T47D (cell line): Measurements from ENCODE around the gene MALRD1.
"Not testable (repeated sequence)": the region's sequence is repeated elsewhere in the genome, so short reads cannot be mapped to it uniquely, and the experiment has no call there.

ENCODE experiments used
- DNase-seq, 2 experiments: peaks; one replicate each; pipeline versions ENCODE4 v3.0.0 to v3.0.0-alpha.2; 2011 to 2012; ENCODE audit warnings: low read depth in 1 of 2, low spot score in 1 of 2
- JUND ChIP-seq: IDR thresholded peaks from 2 replicates; pipeline ENCODE4 v1.6.1; 2012; ENCODE audit warnings: low read depth
- in situ Hi-C: cut with HindIII; loops from 2 replicates; pipeline ENCODE4 v1.10.0; 2016; ENCODE audit warnings: low sequenced_read_pairs, low pct_unique_long_range_greater_than_20kb

MALRD1 gene

DNA sequence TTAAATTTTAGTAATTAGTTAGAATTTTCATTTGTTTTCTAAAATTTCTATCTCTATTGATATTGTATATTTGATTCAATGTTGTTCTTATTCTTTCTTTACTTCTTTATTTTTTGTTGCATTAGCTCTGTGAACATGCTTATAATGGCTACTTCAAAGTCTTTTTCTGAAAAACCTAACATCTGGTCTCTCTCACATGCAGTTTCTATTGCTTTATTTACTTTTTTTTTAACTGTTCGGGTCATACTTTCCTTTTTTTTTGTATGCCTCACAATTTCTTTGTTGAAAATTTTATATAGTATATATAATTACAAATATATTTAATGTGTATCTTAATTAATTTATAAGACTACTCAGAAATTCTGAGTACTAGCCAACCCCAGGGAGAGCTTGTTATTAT, 715.5 kb downstream of the MALRD1 start:
- TF ChIP-seq JUND = no peak
- in situ Hi-C loops = no loop called here
- DNase-seq = no peak

DNA sequence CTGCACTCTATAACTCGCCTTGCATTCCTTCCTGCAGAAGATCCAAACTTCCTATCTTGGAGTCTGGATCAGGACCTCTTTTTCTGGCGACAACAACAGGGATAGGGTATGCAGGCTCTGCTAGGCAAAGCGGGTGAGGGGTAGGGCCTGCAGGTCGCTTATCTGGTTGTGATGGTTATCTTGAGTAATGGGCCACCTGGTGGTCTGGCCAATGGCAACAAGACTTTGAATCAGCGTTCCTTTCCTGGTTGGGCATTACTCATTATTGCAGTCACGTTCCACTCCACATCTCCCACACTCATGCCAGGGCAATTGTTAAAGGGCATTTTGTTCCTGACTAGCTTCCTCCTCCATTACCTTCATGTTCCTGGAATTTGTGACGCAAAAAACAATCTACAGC, 719.3 kb downstream of the MALRD1 start:
- no peak for DNase-seq
- no peak for TF ChIP-seq JUND
- in situ Hi-C loops = no loop called here

DNA sequence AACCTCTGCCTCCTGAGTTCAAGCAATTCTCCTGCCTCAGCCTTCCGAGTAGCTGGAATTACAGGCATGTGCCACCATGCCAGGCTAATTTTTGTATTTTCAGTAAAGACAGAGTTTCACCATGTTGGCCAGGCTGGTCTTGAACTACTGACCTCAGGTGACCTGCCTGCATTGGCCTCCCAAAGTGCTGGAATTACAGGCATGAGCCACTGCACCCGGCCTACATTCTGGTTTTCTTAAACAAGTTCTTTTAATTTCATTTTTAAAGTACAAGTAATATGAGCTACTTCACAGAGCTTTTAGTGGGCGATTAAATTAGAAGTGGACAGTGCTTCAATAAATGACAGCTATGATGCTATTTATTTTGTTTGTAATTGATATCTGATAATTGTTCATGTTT, 721.2 kb downstream of the MALRD1 start:
- in situ Hi-C loops, DNase-seq: not testable (repeated sequence)

DNA sequence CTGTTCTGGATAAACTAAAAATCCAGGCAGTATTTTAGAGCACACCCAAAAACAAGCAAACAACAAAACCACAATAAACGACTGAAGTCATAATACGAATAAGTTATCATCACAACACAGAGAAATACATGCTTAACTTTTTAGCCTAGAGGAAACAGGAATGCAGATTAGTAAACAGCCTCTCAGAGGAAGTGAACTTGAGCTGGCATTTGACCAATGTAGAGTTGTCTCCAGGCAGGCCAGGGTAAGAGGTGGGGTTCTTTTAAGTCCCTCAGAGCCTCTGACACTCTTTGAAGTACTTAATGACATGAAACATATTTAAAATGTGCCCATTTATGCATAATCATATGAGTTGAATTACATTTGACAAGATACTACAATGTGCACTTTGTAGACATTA, 724.4 kb downstream of the MALRD1 start:
- no peak for TF ChIP-seq JUND

DNA sequence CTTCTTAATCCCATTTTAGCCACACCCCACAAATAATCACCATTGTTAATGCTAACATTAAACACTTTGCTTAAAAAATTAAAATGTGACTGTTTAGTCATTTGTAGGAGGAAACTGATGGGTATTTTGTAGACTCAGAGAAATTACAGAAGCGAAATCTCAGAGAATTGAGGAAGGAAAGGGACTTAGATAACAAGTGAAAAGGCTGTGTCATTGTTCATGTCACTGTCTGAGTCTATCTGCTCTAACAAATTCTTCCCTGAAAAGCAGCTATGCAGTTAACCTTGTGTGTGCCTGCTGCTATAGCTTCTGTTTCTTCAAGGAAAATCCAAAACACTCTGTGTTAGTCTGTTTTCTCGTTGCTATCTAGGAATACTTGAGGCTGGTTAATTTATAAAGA, 726.7 kb downstream of the MALRD1 start:
- DNase-seq = no peak
- TF ChIP-seq JUND = no peak
- in situ Hi-C loops = no loop called here

More for the DNA sequence above, 724.4 kb downstream of the MALRD1 start:
- in situ Hi-C loops = no loop called here
- no peak for DNase-seq

DNA sequence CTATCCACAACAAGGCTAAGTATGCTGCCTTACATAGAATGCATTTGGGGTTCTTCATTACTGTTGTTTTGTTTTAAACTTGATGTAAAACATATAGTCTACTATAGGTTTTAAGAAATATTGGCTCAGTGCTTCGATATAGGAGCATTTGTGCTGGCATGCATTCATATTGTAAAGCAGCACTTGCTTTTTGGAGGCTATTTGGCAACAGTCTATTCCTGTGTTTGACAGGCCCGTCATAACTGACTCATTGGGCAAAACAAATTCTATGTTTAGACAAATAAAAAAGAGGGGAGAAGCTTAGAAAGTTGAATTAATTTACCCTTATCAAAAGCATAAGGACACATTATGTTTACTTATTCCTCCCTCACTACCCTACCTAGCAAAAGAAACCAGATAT, 729.2 kb downstream of the MALRD1 start:
- TF ChIP-seq JUND = no peak
- DNase-seq = no peak
- in situ Hi-C loops = no loop called here

DNA sequence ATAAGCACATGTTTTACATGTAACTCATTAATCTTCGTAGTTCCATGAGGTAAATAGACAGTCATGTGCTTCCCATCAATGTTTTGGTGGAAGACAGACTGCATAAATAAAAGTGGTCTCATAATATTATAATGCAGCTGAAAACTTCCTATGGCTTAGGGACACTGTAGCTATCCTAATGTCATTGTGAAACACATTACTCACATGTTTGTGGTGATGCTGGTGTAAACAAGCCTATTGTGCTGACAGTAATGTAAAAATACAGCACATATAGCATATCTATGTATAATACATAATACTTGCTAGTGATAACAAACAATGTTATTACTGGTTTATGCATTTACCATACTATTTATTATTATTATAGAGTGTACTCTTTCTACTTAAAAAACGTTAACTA, 730.4 kb downstream of the MALRD1 start:
- in situ Hi-C loops = no loop called here
- no peak for DNase-seq

DNA sequence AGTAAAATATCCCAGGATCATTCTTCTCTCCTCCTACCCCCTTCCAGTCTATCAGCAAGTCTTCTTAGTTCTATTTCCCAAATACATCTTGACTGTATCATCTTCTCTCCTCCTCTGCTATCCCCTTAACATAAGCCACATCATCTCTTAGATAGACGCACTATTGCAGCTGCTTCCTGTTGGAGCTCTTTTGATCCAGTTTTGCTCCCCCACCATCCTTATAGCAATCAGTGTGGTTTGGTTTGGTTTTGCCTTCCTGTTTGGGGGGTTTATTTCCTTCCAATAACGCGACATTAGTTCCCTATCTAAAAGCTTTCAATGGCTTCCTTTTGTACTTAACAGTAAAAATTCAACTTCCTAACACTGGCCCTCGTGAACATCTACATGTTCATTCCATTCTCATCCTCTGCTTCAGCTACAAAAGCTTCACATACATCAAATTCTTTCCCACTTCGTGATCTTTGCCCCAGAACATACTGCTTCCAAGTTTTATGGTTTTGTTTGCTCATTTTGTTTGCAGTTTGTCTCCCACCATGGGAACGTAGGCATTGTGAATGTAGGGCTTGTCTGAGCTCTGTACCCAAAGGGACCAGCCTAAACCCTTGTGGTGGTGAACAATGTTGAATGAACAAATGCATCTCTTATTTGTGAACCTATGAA, 734.0 kb downstream of the MALRD1 start:
- TF ChIP-seq JUND = no peak
- DNase-seq = no peak
- in situ Hi-C loops = no loop called here

More for the DNA sequence above, 730.4 kb downstream of the MALRD1 start:
- TF ChIP-seq JUND = no peak

DNA sequence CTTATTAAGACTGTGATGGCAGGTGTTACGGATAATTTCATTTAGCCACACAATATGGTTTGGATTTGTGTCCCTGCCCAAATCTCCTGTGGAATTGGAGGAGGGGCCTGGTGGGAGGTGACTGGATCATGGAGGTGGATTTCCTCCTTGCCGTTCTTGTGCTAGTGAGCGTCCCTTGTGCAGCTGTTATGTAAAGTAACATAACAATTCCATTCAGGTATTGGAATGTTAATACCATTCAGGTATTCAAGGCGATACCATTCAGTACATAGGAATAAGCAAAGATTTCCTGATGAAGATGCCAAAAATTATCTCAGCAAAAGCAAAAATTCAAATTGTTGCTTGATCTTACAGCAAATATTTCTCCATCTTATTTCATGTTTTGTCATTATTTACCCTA, 735.1 kb downstream of the MALRD1 start:
- no peak for TF ChIP-seq JUND
- in situ Hi-C loops = no loop called here
- no peak for DNase-seq
